Hematopoietic multipotent progenitor cell (in vitro differentiated cells): ENCODE data around the gene NMNAT2. TPM values are rescaled to one million over a fixed set of nuclear protein-coding genes. Genes with fewer than 3 reads are reported as not detected.
"Not testable (repeated sequence)": the region's sequence is repeated elsewhere in the genome, so short reads cannot be mapped to it uniquely, and the experiment has no call there.

Source experiments
- DNase-seq, 3 donors: peaks; one replicate each; pipeline ENCODE4 v3.0.0-alpha.2; 2011 to 2015; ENCODE audit warnings: low read depth in 2 of 3, low spot score in 2 of 3
- total RNA-seq: library from RNA; depleted of rRNA; stranded (reverse); fragments of >200 nt; gene quantifications from one replicate; pipeline ENCODE4 v1.2.3, GENCODE V29; 2012

Gene NMNAT2
- total RNA-seq, result under 0.01 TPM

DNA sequence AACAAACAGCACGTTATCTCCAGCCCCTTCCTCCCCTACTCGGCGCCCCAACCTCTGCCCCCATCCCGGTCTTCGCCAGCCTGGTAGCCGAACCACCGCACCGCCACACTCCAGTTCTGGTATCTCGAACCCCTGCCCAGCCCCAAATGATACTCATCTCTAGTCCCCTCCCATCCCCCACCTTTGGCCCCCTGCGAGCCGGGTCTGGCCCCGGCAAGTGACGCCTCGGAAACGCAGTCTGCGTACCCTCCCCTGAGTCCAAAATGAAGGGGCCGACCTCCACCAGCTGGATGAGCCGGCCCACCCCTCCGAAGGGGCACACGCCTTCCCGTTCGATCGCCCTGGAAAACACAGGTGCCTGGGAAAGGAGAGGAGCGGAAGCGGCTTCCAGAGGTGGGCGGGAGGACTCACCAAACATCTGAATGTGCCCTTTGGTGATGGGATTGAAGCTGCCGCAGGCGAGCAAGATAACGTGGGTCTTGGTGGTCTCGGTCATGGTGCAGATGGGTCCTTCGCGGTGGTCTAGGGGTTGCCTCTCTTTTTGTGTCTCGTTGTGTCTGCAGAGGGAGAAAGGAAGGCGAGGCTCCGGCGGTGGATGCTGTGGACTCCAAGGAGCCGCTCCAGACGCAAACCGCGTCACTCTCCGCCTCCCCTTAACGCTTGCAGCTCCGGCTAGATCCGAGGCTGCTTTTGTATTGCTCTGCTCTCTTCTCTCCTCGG lies at the start of gene NMNAT2:
Gene NMNAT2, minus strand, starts transcription at position 609 of the 720 bp plus-strand sequence. Its CDS starts 113 bp downstream, at position 496.
- DNase-seq, result no peak

DNA sequence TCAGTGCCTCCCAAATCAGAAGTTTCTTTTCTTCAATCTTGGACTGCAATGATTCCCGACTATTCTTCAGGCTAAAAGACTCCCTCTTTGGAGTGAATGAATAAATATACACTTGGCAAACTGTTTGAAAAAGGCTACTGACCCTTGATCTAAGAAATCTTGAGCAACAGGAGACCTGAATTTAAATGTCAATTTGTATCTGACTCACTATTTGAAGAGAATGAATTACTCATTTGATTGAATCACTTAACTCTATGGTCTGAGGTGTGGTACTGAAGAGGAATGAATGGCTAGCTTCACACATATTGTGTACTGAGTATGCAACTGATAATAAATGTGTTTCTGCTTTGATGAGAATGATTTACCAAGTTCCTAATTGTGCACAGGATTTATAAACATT lies 49.5 kb upstream of the NMNAT2 start:
- DNase-seq, result no peak

DNA sequence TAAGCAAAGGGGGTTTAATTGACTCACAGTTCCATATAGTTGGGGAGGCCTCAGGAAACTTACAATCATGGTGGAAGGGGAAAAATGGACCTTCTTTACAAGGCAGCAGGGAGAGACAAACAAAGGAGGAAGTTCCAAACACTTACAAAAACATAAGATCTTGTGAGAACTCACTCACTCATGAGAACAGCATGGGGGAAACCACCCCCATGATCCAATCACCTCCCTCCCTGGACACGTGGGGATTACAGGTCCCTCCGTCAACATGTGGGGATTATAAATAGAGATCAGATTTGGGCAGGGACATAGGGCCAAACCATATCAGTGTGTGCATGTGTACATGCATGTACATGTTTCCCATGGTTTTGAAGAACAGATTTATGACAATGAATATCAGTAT lies 48.6 kb upstream of the NMNAT2 start:
- no peak for DNase-seq

DNA sequence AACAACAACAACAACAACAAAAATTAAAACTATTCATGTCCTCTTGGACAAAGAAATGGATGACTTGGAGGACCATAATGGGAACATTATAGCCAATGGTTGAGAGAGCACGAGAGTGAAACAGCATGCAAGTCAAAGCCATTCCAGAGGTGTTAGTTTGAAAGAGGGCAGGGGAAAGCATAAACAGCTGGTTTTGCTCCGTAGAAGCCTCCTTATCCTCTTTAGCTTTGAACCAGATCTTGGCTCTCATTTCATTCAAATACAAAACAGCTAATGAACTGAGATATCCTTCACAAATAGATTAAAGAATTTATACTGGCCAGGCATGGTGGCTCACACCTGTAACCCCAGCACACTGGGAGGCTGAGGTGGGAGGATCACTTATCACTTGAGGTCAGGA lies 45.4 kb upstream of the NMNAT2 start:
- DNase-seq, result no peak

DNA sequence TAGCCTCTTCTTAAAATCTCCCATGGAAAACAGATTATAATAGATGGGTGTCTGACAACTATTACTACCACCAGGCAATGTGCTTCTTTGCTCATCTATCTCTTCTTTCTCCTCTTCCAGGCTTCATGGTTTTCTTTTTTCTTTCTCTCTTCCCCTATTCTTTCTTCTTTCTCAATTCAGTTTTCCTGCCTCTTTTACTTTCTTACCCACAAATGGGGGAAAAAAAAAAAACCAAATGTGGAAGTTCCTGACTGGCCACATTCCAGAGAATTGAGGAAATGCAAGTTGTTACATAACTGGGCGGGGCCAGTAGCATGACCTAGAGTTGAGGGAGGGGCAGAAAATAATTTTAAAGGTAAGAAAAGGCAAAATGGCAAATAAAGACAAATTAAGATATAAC lies 43.2 kb upstream of the NMNAT2 start:
- peak in 2 of 3 donors; percentile 41 to 65 for DNase-seq

DNA sequence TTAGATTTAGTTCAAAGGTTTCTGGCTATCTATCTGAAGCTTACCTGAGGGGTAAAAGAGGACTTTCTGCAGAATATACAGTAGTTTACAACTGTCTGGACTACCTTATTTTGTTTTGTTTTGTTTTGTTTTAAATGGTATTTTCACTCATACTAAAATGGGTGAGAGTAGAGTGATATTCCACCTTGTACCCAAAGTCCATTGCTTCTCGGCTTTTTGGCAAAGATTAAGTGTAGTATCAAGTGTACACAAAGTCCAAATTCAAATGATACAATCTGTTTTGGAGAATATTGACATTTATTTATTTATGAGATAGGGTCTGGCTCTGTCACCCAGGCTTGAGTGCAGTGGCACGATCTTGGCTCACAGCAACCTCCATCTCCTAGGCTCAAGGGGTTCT lies 42.4 kb upstream of the NMNAT2 start:
- DNase-seq, result no peak

DNA sequence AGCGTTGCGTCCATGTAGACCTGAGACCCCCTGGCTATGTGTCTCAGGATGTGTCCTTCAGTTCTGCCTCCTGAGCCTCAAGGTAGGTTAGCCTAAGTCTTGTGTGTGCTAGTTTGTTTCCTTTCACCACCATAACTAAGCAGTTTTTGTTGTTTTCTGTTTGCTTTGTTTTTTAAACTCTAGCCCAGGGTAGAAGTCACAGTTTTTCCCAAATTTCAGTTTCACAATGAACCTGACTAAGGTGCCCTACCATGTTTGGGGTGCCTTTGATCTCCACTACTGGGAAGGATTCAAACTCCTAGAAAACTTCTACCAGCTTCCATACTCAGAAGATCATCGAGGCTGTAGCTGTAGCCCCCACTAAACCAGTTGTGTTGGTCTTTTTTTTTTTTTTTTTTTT lies 39.3 kb upstream of the NMNAT2 start:
- no peak for DNase-seq

DNA sequence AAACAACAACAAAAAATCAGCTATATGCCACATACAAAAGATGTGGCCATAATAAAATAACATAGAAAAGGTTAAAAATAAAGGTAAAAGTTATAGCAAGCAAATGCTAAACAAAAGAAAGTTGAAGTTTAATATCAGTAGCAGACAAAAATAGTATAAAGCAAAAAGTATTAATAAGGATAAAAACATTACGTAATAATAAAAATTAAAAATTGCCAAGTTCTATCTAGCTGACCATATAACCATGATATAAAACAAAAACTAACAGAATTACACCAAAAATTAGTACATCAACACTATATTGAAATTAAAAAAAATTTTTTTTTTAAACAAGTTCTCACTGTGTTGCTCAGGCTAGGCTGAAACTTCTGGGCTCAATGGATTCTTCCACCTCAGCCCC lies 38.6 kb upstream of the NMNAT2 start:
- no peak for DNase-seq

DNA sequence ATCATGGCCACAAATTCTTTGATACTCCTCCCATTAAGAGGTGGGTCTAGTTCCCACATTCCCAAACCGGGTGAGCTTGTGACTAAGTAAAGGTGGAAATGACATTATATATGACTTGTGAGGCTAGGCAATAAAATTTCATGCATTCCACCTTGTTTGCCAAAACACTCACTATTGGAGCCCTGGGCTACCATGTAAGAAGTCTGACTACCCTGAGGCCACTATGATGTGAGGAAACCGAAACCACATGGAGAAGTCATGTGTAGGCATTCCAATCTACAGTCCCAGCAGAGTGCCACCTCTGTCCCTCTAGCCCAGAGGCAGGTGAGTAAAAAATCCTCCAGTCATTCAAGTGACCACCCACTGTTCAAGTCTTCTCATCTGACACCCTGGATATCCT lies 36.2 kb upstream of the NMNAT2 start:
- DNase-seq, result no peak

DNA sequence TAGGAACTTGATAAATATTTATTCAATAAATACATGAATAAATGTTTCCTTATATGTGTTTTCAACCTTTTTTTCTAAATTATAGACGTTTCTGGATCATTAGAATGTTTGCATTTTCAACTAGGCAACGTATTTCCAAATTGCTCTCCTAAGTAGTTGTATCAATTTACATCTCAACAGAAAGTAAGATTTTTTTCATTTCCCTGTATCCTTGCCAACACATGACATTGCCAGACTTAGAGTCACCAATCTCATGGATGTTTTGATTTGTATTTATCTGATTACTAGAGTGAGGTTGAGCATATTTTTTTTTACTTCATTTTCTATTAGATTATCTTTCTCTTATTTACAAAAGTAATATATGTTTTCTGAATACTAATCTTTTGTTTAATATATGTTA lies 31.9 kb upstream of the NMNAT2 start:
- no peak for DNase-seq

DNA sequence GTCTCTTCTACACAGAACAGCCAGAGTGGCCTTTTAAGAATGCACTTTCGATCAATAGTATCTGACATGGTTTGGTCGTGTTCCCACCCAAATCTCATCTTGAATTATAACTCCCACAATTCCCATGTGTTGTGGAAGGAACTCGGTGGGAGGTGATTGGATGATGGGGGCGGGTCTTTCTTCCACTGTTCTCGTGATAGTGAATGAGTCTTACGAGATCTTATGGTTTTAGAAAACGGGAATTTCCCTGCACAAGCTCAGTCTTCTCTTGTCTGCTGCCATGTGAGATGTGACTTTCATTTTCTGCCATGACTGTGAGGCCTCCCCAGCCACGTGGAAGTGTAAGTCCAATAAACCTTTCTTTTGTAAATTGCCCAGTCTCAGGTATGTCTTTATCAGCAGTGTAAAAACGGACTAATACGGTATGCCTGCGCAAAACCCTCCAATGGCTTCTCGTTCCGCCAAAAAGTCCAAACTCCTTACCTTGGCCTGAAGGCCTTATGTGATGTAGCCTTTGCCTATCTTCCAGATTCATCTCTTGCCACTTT lies 31.1 kb upstream of the NMNAT2 start:
- no peak for DNase-seq

DNA sequence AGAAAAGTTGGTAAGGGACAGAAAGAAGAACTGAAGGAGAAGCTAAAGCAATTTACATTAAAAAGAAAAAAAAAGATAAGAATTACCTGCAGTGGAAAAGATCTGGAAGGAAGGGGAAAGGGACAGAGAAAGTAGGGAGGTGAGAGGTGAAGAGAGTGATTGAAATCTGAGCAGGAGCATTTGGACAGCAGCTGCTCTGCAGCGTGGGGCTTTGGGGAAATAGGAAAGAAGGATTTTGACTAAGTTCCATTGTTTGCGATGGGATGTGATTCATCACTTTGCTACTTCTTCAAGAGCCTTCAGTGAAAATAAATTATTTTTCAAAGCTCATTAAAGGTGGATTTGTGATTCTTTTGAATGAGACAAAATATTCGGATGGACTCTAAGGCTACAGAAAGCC lies 26.1 kb upstream of the NMNAT2 start:
- DNase-seq, result no peak

DNA sequence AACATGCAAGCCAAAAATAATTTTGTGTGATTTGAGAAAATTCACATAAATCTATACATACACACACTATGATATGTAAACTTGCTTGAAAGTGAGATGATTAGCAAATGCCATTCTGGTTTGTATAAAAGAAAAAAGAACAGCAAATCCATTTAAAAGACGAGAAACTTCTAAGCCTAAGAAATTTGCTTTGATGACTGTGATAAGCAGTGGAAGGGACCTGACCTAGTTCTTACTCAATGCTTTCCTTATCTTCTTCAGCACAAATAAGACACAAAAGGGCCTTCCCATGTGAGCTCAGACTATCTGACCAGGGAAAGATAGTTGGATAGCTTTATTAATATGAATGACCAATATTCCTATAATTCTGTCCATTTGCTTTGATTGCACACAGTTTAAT lies 25.3 kb upstream of the NMNAT2 start:
- no peak for DNase-seq

DNA sequence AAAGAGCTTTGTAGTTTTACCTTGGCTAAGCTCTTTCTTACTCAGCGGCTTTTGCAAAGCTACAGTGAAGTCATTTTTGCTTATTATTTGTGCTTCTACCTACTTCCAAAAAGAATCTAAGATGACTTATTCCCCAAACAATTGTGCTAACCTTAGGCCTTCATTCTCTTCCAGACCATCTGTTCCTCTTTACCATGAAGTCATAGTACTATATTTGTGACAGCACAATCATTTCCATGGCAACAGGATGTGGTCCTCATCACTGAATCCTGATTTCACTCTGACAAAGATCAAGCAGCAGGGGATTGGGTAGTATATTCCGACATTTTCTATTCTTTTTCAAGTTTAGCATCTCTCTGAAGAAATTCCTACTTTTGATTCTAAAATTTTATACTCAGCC lies 24.8 kb upstream of the NMNAT2 start:
- DNase-seq, result no peak

DNA sequence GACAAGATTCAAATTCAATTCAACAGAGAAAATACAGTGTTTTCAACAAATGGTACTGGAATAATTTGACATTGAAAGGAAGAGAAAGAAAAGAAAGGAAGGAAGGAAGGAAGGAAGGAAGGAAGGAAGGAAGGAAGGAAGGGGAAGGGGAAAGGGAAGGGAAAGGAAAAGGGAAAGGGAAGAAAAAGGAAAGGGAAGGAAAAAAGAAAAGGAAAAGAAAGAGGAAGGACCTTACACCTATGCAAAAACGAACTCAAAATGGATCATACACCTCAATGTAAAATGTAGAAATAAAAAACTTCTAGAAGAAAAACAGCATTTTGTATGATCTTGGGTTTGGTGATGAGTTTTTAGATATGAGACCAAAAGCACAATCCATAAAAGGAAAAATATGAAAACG lies 19.9 kb upstream of the NMNAT2 start:
- DNase-seq, result no peak

DNA sequence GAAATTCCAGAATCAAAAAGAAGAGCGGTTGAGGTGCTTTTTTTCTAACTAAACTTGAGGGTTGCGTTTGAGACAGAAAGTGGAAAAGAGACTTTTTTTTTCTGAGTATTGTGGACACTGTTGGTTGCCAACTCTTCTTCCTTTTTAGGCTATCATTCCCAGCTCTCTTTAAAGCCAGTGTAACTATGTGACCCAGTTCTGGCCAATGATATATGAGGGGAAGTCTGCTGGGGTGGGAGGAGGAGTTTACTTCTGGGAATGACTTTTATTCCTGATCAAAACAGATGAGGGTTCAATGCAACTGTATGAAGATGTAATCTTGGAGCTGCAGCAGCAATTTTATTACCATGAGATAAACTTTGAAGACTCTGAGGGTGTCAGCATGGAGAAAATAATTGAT lies 17.3 kb upstream of the NMNAT2 start:
- no peak for DNase-seq

DNA sequence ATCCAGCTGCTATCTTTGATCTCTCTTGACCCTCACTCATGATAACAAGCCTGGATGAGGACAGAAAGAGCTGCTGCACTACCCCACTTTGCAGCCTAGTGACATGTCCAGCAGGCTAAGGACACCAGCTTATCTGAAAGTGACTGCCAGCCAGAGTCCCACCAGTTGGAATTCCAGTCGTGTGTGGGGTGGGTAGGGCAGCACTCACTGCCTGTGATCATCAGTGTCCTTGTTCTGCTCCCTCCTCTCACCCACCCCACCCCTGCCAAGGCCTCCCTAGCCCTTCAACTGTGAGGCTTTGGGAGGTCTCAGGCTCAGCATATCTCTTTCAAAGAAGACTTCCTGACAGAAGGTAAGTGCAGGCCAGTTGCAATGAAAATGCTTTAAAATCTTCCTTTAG lies 15.5 kb upstream of the NMNAT2 start:
- no peak for DNase-seq

DNA sequence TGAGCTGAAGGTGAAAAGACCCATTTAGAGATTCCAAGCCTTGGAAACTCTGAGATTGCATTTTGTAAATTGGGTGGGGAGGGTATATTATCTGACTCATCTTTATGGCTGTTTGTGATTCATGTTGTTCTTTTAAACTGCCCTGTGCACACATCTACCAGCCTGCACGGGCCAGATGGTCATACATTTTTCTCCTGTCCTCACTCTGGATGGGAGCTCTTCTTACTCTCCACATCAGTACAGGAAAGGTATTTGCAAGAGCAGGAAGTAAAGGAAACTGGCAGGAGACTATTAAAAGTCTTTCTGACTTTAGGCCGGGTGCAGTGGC lies 14.3 kb upstream of the NMNAT2 start:
- no peak for DNase-seq

DNA sequence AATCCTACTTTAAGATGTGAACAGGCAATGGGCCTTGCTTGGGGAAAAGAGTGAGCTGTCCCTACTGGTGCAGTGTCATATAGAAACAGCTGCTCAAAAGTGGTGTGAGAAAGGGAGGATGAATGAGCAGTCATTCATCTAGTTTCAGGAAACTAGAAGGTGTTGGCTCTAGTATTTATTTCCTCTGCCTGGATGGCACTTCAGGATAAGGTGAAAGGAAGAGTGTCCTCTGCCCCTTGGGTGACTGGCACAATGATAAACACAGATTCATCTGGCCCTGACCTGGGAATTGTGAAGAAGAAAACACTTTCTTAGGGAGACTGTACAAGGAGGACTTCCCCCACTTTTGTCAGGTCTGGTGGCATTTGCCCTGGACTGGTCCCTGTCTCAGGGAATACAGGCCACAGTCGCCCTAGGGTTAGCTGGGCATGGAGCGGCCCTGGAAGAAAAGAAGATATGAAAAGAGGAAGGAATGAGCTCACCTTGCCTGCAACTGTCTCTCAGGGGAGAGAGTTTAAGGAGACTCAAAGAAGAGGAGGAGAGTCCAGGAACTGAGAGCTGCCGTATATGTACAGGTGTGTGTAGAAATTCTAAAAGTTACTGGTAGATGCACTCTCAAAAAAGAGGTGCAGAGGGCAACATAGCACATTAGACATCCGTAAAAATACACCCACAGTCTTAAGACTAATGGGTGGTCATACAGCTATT lies 13.8 kb upstream of the NMNAT2 start:
- no peak for DNase-seq

DNA sequence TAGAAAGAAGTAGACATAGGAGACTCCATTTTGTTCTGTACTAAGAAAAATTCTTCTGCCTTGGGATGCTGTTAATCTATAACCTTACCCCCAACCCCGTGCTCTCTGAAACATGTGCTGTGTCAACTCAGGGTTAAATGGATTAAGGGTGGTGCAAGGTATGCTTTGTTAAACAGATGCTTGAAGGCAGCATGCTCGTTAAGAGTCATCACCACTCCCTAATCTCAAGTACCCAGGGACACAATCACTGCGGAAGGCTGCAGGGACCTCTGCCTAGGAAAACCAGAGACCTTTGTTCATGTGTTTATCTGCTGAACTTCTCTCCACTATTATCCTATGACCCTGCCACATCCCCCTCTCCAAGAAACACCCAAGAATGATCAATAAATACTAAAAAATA lies 9.4 kb upstream of the NMNAT2 start:
- not testable (repeated sequence) for DNase-seq

DNA sequence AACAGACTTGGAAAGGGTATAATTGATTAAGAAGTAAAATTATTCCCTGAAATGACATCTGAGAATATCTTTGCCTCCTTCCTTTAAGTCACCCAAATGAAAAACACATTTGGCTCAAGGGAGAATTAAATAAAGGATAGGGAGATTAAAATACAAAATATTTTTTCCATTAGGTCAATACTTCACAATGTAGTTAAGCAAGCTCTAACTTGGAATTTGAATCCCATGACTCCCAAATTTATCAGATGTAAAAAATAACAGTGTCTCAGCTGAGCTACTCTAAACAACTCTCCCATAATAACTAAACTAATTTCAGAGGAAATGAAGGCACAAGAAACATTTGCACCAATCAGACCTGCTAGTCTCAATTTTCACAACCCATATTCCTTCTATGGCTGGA lies 6.5 kb upstream of the NMNAT2 start:
- no peak for DNase-seq

DNA sequence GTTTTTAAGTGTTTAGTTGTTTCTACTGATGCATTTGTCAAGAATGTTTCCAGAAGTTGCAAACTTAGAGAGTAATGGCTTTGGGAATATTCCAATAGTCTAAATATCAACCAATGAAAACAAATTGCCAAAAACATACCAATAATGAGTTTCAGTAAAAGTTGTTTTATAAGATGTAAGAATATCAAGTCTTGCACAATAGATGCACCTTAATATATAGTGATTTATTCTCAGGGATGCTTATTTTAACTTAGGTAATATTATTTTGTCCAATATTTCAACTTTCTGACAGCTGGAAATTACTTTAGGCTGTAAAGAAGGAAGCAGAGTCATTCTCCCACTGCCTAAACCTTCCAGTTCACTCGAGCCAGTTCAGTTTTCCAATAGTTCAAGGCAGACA lies 5.4 kb upstream of the NMNAT2 start:
- no peak for DNase-seq
